HG03025 (cell line): ENCODE measurements around the gene LAMB1.
"Not testable (repeated sequence)": the region's sequence is repeated elsewhere in the genome, so short reads cannot be mapped to it uniquely, and the experiment has no call there.

Source experiments
- ATAC-seq: cut with Tn5 transposase; IDR thresholded peaks from one replicate; pipeline ENCODE4 v1.9.1; 2021; ENCODE audit warnings: mild to moderate bottlenecking, moderate library complexity; ENCODE audit not compliant: unreplicated experiment, low FRiP score

LAMB1 gene

GRCh38 chr7:107973861-107974260 is 29.1 kb downstream of the LAMB1 start:
- ATAC-seq = no peak

GRCh38 chr7:107972941-107973376 is 30.0 kb downstream of the LAMB1 start:
- no peak for ATAC-seq

DNA sequence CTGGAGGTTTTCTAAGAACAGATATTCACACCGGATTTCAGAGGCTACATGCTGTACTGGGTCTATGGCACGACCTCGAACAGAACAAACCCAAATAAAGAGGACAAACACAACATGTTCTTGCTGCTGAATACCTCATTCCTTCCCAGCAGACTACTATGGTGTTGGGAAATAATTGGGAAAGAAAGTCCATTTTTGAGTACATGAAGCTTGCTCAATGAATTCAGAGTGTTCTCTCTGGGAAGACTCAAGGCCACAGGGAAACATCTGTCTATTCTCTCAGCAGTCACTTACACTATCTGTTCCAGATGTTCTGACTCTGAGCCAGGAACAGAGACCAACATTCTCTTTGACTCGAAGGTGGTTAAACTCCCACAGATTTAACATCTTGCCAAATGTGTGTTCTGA is 30.9 kb downstream of the LAMB1 start:
- no peak for ATAC-seq

DNA sequence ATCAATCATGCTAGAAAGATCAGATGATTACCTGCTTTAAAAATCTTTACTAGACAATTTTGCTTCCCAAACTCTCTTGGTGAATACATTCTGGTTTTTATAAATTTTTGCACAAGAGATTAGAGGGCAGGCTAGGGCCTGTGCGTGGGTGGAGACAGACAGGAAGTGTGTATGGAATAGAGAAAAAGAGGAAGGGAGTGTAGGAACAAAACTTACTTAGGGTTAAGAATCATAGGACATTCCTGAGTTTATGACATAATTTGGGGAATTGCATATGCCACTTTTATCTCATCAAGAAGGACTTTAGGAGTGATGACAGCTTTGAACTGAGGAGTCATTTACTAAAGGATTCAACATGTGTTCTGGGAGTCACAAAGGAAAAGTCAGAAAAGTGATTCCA is 31.3 kb downstream of the LAMB1 start:
- ATAC-seq = no peak

DNA sequence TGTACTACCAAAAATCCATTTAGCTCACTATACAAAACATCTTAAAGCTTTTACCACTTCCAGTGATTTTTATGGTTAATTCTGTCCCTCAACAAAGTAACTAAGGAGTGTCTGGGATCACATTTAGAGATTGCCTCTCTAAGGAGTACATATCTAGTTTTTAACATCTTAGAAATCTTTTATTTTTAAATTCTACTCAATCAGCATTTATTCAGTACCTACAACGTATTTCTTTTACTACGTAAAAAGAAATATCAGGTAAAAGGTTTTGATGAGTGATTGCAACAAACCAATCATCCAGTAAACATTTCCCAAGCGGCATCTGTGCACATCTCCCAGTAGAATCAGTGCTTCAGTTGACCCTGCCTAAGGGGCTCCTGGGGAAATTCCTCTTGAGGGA is 31.9 kb downstream of the LAMB1 start:
- no peak for ATAC-seq

DNA sequence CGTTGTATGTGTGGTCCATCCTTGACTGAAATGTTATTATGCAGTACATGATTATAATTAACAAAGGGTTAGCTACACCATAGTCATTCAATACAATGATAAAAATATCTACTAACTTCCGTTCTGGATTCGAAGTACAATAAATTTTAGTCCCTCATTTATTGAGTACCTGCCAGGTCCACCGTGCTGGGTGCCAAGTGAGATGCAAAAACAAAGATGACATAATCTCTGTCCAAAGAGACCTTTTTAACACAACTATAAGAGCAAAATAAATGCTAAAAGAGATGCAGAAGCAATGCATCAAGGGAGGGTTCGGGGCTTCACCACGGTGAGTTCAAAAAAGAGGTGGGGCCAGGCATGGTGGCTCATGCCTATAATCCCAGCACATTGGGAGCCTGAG is 33.1 kb downstream of the LAMB1 start:
- no peak for ATAC-seq

DNA sequence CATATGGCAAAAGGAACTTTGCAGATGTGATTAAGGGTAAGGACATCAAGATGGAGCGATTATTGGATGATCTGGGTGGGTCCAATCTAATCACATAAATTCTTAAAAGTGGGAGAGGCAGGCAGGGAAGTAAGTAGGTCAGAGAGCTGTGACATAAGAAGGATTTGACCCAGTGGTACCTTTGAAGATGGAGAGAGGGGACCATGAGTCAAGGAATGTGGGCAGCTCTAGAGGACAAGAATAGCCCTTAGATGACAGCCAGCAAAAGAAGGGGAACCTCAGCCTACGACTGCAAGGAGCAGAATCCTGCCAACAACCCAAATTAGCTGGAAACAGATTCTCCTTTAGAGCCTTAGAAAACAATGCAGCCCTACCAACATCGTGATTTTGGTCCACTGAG is 34.5 kb downstream of the LAMB1 start:
- no peak for ATAC-seq

GRCh38 chr7:107967420-107967819 is 35.5 kb downstream of the LAMB1 start:
- no peak for ATAC-seq

GRCh38 chr7:107966711-107967110 is 36.2 kb downstream of the LAMB1 start:
- ATAC-seq = no peak

DNA sequence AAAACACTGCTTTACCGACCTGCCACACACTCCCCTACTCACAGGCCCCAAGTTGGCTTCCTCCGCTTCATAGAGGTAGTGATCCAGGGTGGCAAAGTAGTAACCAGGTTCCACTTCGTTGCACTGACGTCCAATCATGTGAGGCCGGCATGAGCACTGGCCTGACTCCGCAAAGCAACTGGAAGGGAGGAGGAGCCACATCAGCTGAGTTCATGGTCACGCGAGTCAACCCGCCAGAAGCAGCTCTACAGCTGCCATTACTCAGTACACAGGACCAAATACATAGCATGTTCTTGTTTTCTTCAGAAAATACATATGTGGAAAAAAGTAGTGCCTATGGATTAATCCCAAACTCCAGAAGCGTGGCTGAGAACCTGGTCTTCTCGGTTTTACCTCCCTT is 38.5 kb downstream of the LAMB1 start:
- ATAC-seq = no peak

DNA sequence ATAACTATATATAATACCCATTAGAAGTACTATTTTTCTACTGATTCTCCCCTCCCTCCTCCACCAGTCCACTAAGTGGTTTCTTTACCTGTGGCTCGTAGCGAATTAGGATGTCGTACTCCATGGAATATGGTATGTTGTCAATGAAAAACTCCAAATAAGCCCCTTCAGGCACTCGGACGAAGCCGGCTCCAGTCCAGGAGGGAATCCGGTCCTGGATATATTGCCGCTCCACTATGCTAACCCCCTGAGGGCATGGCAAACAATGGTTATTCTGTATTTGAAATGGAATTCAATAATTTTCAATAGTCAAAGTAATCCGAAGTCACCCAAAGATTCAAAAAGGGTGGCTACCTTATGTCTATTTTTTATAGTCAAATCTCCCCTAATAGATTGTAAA is 40.1 kb downstream of the LAMB1 start:
- no peak for ATAC-seq

GRCh38 chr7:107961405-107961804 is 41.6 kb downstream of the LAMB1 start:
- ATAC-seq = no peak

- ATAC-seq = no peak
Observed at GRCh38 chr7:107960272-107960671, 42.7 kb downstream of the LAMB1 start.

DNA sequence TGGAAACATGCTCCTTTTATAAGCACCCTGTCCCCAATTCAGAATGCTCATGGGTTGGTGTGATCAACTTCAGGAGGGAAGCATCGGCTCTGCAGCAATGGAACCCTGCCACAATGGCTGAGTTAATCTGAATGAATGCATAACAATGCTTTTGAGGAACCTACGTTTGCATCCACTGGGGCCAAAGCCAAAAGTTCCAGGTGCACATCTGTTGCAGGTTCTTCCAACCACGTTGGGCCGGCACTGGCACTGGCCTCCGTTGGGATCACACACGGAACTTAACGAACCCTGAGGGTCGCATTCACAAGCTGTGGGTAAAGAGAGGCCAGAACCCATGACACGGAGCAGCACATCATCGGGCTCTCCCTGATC is 43.4 kb downstream of the LAMB1 start:
- no peak for ATAC-seq

DNA sequence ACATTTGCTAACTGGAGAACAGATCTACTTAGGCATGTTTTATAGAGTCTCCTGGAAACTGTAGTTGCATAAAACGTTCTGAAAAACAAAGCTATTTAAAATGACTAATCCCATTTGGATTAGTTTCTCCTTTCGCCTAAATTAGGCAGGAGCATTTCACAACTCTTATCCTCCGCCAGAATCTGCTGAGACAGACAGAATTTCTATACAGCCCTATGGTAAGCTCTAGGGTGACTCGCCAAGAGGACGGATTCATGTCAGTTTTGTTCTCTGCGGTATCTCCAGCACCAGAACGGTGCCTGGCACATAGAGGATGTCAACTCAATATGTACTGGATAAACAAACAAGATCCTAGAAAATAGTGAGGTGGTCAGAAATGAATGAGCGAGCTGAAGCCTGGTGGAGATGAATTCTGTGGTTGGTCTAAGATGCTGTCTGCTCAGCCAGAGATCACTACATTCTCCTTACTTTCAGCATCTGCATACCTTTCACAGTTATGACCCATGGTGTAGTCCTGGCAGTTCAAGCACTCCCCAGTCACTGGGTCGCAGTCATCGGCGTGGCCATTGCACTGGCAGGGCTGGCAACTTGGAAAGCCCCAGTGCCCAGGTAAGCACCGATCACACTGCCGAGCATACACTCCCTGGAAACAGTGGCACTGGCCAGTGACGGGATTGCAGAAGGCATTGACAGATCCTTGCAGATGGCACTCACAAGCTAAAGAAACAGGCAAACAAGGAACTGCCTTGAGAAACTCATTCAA is 44.0 kb downstream of the LAMB1 start:
- no peak for ATAC-seq

GRCh38 chr7:107957436-107957835 is 45.5 kb downstream of the LAMB1 start:
- no peak for ATAC-seq

DNA sequence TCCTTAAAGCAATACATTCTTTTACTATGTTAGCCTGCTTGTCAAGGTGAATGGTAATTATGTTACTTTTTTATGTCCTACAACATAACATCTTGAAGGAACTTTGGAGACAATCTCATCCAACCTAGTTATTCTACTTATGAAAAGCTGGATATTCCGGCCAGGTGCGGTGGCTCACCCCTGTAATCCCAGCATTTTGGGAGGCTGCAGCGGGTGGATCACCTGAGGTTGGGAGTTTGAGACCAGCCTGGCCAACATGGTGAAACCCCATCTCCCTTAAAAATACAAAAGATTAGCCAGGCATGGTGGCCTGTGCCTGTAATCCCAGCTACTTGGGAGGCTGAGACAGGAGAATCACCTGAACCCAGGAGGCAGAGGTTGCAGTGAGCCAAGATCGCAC is 46.0 kb downstream of the LAMB1 start:
- ATAC-seq = not testable (repeated sequence)

DNA sequence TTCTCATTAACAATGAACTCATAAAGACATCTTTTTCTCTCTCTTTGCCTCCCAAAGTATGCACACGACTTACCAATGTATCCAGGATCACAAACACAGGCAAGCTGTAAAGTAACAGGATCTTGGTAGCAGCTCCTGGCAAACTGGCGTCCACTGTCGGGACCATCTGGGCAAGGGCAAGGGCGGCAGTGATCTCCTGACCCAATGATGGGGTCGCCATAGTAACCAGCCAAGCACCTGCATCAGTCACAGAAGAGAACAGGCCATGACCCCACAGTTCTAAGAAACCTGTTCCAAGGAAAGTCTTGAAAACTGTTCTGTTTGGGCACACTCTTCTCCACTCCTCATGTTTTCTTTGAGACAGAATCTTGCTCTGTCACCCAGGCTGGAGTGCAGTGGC is 47.6 kb downstream of the LAMB1 start:
- no peak for ATAC-seq

DNA sequence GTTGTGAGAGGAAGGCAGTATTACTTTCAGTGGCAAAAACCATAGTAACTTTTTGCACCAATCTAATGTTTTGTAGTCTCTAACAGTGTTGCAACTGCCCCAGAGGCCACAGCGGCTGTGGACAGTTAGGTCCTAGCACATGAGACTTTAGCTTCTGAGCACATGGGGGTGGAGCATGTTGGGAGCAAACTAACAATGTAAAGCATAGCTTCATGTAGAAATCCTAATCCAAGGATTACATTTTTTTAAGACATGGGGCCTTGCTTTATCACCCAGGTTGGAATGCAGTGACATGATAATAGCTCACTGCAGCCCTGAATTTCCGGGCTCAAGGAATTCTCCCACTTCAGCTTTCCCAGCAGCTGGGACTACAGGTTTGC is 49.0 kb downstream of the LAMB1 start:
- no peak for ATAC-seq

DNA sequence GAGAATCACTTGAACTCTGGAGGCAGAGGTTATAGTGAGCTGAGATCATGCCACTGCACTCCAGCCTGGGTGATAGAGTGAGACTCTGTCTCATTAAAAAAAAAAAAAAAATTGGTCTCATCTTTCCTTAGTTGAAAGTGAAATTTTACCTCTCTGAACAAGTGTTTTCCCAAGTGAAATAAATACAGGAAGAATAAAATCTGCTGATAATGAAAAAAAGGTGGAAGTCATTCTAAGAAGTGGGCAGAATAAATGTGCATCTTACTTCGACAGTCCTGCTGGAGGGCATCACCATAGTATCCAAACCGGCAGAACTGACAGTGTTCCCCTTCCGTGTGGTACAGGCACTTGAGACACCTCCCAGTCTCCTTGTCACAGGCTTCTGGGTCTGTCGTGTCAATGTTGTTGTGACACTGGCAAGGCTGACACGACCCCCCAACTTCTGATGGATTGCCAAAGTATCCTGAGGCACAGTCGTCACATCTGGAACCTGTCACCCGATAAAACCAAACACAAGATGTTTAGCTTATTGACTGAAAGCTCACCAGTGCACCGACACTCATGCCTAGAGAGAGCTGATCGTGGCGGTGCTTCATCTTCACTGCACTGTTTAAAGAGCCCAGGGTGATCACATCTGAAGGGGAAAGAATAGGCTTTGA is 49.6 kb downstream of the LAMB1 start:
- ATAC-seq = no peak

DNA sequence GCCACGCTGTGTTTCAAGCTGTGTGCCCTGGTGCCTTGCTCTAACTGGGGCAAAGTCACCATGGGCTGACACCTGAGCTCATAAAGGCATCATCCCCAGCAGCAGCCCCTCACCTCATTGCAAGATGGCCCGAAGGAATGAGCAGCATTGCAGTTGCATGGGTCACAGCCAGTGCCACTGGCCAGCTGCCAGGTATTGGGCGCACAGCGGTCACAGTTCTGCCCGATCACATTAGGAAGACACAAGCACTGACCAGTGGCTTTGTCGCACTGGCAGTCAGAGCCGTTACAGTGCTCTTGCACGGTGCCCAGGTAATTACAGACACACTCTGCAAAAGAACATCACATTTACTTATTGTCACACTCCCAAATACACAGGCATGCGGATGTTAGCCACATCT is 51.1 kb downstream of the LAMB1 start:
- no peak for ATAC-seq

DNA sequence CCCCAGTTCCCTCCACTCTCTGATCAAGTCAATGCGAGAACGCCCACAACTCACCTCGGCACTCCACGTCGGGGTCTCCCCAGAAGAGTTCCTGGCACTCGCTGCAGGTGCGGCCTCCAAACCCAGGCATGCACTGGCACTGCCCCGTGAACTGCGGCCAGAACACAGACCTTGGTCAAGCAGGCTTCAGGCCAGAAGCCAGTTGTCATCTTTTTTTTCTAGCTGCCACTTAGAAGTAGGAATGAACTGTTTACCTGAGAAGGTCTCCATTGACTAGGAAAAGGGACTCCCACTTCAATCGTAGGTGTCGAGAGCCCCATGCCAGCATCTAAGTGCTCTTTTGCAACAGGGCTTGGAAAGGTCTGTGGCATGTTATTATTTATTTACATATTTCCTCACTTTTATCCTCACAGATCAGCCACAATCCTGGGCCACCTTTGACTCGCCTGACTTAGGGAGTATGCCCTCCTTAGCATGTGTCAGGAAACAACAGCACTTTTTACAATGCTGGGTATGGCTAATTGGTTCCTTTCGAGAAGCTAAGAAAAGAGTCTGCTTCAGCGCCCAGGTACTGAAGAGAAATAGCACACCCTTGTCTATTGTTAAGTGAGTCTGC is 51.7 kb downstream of the LAMB1 start:
- no peak for ATAC-seq
